ENCODE results near the gene MAP4K3. TPM values are rescaled to one million over a fixed set of nuclear protein-coding genes. Genes with fewer than 3 reads are reported as not detected.

The MAP4K3 gene
- total and polyA plus RNA-seq, 2 of the 8 experiments (the other 6 are each of a cell fraction or from before 2014, with no cell fraction given) = 11.4 to 63.0 TPM

- TF ChIP-seq, protein P1, sequence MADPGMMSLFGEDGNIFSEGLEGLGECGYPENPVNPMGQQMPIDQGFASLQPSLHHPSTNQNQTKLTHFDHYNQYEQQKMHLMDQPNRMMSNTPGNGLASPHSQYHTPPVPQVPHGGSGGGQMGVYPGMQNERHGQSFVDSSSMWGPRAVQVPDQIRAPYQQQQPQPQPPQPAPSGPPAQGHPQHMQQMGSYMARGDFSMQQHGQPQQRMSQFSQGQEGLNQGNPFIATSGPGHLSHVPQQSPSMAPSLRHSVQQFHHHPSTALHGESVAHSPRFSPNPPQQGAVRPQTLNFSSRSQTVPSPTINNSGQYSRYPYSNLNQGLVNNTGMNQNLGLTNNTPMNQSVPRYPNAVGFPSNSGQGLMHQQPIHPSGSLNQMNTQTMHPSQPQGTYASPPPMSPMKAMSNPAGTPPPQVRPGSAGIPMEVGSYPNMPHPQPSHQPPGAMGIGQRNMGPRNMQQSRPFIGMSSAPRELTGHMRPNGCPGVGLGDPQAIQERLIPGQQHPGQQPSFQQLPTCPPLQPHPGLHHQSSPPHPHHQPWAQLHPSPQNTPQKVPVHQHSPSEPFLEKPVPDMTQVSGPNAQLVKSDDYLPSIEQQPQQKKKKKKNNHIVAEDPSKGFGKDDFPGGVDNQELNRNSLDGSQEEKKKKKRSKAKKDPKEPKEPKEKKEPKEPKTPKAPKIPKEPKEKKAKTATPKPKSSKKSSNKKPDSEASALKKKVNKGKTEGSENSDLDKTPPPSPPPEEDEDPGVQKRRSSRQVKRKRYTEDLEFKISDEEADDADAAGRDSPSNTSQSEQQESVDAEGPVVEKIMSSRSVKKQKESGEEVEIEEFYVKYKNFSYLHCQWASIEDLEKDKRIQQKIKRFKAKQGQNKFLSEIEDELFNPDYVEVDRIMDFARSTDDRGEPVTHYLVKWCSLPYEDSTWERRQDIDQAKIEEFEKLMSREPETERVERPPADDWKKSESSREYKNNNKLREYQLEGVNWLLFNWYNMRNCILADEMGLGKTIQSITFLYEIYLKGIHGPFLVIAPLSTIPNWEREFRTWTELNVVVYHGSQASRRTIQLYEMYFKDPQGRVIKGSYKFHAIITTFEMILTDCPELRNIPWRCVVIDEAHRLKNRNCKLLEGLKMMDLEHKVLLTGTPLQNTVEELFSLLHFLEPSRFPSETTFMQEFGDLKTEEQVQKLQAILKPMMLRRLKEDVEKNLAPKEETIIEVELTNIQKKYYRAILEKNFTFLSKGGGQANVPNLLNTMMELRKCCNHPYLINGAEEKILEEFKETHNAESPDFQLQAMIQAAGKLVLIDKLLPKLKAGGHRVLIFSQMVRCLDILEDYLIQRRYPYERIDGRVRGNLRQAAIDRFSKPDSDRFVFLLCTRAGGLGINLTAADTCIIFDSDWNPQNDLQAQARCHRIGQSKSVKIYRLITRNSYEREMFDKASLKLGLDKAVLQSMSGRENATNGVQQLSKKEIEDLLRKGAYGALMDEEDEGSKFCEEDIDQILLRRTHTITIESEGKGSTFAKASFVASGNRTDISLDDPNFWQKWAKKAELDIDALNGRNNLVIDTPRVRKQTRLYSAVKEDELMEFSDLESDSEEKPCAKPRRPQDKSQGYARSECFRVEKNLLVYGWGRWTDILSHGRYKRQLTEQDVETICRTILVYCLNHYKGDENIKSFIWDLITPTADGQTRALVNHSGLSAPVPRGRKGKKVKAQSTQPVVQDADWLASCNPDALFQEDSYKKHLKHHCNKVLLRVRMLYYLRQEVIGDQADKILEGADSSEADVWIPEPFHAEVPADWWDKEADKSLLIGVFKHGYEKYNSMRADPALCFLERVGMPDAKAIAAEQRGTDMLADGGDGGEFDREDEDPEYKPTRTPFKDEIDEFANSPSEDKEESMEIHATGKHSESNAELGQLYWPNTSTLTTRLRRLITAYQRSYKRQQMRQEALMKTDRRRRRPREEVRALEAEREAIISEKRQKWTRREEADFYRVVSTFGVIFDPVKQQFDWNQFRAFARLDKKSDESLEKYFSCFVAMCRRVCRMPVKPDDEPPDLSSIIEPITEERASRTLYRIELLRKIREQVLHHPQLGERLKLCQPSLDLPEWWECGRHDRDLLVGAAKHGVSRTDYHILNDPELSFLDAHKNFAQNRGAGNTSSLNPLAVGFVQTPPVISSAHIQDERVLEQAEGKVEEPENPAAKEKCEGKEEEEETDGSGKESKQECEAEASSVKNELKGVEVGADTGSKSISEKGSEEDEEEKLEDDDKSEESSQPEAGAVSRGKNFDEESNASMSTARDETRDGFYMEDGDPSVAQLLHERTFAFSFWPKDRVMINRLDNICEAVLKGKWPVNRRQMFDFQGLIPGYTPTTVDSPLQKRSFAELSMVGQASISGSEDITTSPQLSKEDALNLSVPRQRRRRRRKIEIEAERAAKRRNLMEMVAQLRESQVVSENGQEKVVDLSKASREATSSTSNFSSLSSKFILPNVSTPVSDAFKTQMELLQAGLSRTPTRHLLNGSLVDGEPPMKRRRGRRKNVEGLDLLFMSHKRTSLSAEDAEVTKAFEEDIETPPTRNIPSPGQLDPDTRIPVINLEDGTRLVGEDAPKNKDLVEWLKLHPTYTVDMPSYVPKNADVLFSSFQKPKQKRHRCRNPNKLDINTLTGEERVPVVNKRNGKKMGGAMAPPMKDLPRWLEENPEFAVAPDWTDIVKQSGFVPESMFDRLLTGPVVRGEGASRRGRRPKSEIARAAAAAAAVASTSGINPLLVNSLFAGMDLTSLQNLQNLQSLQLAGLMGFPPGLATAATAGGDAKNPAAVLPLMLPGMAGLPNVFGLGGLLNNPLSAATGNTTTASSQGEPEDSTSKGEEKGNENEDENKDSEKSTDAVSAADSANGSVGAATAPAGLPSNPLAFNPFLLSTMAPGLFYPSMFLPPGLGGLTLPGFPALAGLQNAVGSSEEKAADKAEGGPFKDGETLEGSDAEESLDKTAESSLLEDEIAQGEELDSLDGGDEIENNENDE (IDR thresholded peaks at IDR 0.05; ENCODE audit: insufficient replicate concordance, low read length) = no peak
- TF ChIP-seq SP4 (IDR thresholded peaks at IDR 0.05; ENCODE audit: low read length) = no peak
- no peak for TF ChIP-seq SAP30 (IDR thresholded peaks at IDR 0.05; ENCODE audit: insufficient read depth, insufficient replicate concordance, low read length)
- no peak for TF ChIP-seq SIRT6 (IDR thresholded peaks at IDR 0.05; ENCODE audit: low read length)
- no peak for TF ChIP-seq MAFK (IDR thresholded peaks at IDR 0.05; ENCODE audit: low read depth, low read length)
- TF ChIP-seq CHD2 (IDR thresholded peaks at IDR 0.05; ENCODE audit: low read length) = no peak
- TF ChIP-seq SP2 (IDR thresholded peaks at IDR 0.05; ENCODE audit: low read length) = no peak
- TF ChIP-seq ASH2L (IDR thresholded peaks at IDR 0.05; ENCODE audit: low read length) = no peak
- TF ChIP-seq CBX8 (IDR thresholded peaks at IDR 0.05; ENCODE audit: borderline replicate concordance, low read depth, low read length) = no peak
- no peak for TF ChIP-seq KDM5A (IDR thresholded peaks at IDR 0.05; ENCODE audit: low read length)
- TF ChIP-seq TBP (IDR thresholded peaks at IDR 0.05; ENCODE audit: low read depth, low read length) = no peak
- TF ChIP-seq HDAC2 (IDR thresholded peaks at IDR 0.05; ENCODE audit: borderline replicate concordance in 1 of 2, low read depth in 2 of 2, low read length in 2 of 2) = no peak
Measured at GRCh38 chr2:39264733-39265132, 172.4 kb downstream of the MAP4K3 start (continued).
